HG03097 (cell line): ENCODE measurements around the gene ANKRD24.
A peak's percentile ranks its signal among the peaks of the same experiment; 100 is the strongest.
"Not testable (repeated sequence)": the region's sequence is repeated elsewhere in the genome, so short reads cannot be mapped to it uniquely, and the experiment has no call there.

ENCODE experiments used
- ATAC-seq: cut with Tn5 transposase; IDR thresholded peaks from one replicate; pipeline ENCODE4 v1.9.1; 2021; ENCODE audit not compliant: unreplicated experiment, low FRiP score

ANKRD24 gene

GRCh38 chr19:4182084-4182810, at the start of gene ANKRD24, which contains the start of gene SIRT6:
Gene ANKRD24, plus strand, starts transcription at chr19:4182689. Its CDS starts 3,737 bp downstream, at chr19:4186426.
Gene SIRT6, minus strand, starts transcription at chr19:4182563. Its CDS starts 24 bp downstream, at chr19:4182539.
- peak; percentile 67 for ATAC-seq

- no peak for ATAC-seq
Measured at GRCh38 chr19:4134351-4134750, 48.1 kb upstream of the ANKRD24 start.

GRCh38 chr19:4135386-4135785, 47.1 kb upstream of the ANKRD24 start:
- not testable (repeated sequence) for ATAC-seq

GRCh38 chr19:4136680-4137088, 45.8 kb upstream of the ANKRD24 start:
- ATAC-seq = no peak

- ATAC-seq = no peak
Measured at GRCh38 chr19:4138445-4138844, 44.0 kb upstream of the ANKRD24 start.

GRCh38 chr19:4139614-4140236, 42.8 kb upstream of the ANKRD24 start:
- no peak for ATAC-seq

GRCh38 chr19:4140237-4140711, 42.2 kb upstream of the ANKRD24 start:
- ATAC-seq = no peak

- ATAC-seq = not testable (repeated sequence)
Measured at GRCh38 chr19:4142916-4143315, 39.6 kb upstream of the ANKRD24 start.

- ATAC-seq = no peak
Measured at GRCh38 chr19:4144666-4145249, 37.7 kb upstream of the ANKRD24 start.

- no peak for ATAC-seq
Measured at GRCh38 chr19:4149518-4150288, 32.8 kb upstream of the ANKRD24 start.

GRCh38 chr19:4151623-4152022, 30.9 kb upstream of the ANKRD24 start:
- ATAC-seq = no peak

GRCh38 chr19:4152241-4152998, 30.1 kb upstream of the ANKRD24 start:
- ATAC-seq = no peak

GRCh38 chr19:4154571-4155312, 27.7 kb upstream of the ANKRD24 start:
- no peak for ATAC-seq

- no peak for ATAC-seq
Measured at GRCh38 chr19:4157164-4157563, 25.3 kb upstream of the ANKRD24 start.

GRCh38 chr19:4157971-4158370, 24.5 kb upstream of the ANKRD24 start:
- ATAC-seq = not testable (repeated sequence)

GRCh38 chr19:4161415-4162077, 20.9 kb upstream of the ANKRD24 start:
- ATAC-seq = no peak

GRCh38 chr19:4164262-4164661, 18.2 kb upstream of the ANKRD24 start:
- ATAC-seq = no peak

GRCh38 chr19:4171676-4172075, 10.8 kb upstream of the ANKRD24 start:
- no peak for ATAC-seq
